Keratinocyte (primary cell): Measurements from ENCODE around the gene HEXD. TPM values are rescaled to one million over a fixed set of nuclear protein-coding genes. Genes with fewer than 3 reads are reported as not detected.

ENCODE experiments used
- DNase-seq: peaks from one replicate; pipeline ENCODE4 v3.0.0-alpha.2; 2011; ENCODE audit warnings: low read depth, missing footprints, low spot score
- FAIRE-seq: peaks from 2 replicates; lab custom pipeline; 2011; peaks lifted over from hg19 to GRCh38; lab: Jason Lieb, UNC
- H2AFZ ChIP-seq: 2 replicates; pipeline ENCODE4 v1.6.0; 2012; ENCODE audit warnings: low read length, control low read depth, inconsistent platforms; ENCODE audit not compliant: control insufficient read depth
- H3K27ac ChIP-seq: 2 replicates; pipeline ENCODE4 v1.5.1; 2011; ENCODE audit warnings: low read length; ENCODE audit not compliant: control insufficient read depth, insufficient read depth
- H3K27me3 ChIP-seq: 3 replicates; pipeline ENCODE4 v1.6.0; 2011; ENCODE audit warnings: low read length; ENCODE audit not compliant: control insufficient read depth, insufficient read depth; ENCODE audit errors: extremely low read depth
- H3K36me3 ChIP-seq, 2 experiments: 2 replicates in 1 of 2; 3 replicates in 1 of 2; pipeline ENCODE4 v1.5.1; 2011; ENCODE audit warnings: low read length in 2 of 2, mild to moderate bottlenecking in 1 of 2; ENCODE audit not compliant: control insufficient read depth in 2 of 2, insufficient read depth in 2 of 2; ENCODE audit errors: extremely low read depth in 1 of 2
- H3K4me1 ChIP-seq: 3 replicates; pipeline ENCODE4 v1.5.1; 2011; ENCODE audit warnings: low read length; ENCODE audit not compliant: control insufficient read depth, insufficient read depth; ENCODE audit errors: extremely low read depth
- H3K4me2 ChIP-seq: 3 replicates; pipeline ENCODE4 v1.6.0; 2011; ENCODE audit warnings: low read depth, low read length; ENCODE audit not compliant: control insufficient read depth, insufficient read depth; ENCODE audit errors: extremely low read depth
- H3K4me3 ChIP-seq, 3 experiments: fragments of 200-600 bp in 1 of 3; sonication (generic) in 1 of 3; 2 replicates in 2 of 3; 3 replicates in 1 of 3; pipeline ENCODE4 v1.5.1; 2011 to 2016; ENCODE audit warnings: low read length in 3 of 3, mild to moderate bottlenecking in 3 of 3, control low read depth in 2 of 3, inconsistent platforms in 1 of 3, low read depth in 1 of 3, mixed read lengths in 1 of 3, mixed run types in 1 of 3, moderate library complexity in 1 of 3; ENCODE audit not compliant: control insufficient read depth in 2 of 3, insufficient read depth in 2 of 3; ENCODE audit errors: extremely low read depth in 1 of 3
- H3K79me2 ChIP-seq: 2 replicates; pipeline ENCODE4 v1.6.0; 2012; ENCODE audit warnings: low read length; ENCODE audit not compliant: control insufficient read depth, insufficient read depth
- H3K9ac ChIP-seq: 3 replicates; pipeline ENCODE4 v1.6.0; 2011; ENCODE audit warnings: low read length; ENCODE audit not compliant: control insufficient read depth, insufficient read depth; ENCODE audit errors: extremely low read depth
- H3K9me1 ChIP-seq: 3 replicates; pipeline ENCODE4 v1.6.0; 2011; ENCODE audit warnings: low read length; ENCODE audit not compliant: control insufficient read depth, insufficient read depth; ENCODE audit errors: extremely low read depth
- H3K9me3 ChIP-seq: 2 replicates; pipeline ENCODE4 v1.5.1; 2012; ENCODE audit warnings: low read depth, low read length; ENCODE audit not compliant: control insufficient read depth
- H4K20me1 ChIP-seq: 3 replicates; pipeline ENCODE4 v1.6.0; 2011; ENCODE audit warnings: low read length; ENCODE audit not compliant: control insufficient read depth, insufficient read depth; ENCODE audit errors: extremely low read depth
- CTCF ChIP-seq, 3 experiments: IDR thresholded peaks in 1 of 3; conservative IDR thresholded peaks in 1 of 3; optimal IDR thresholded peaks in 1 of 3; 2 replicates in 2 of 3; 3 replicates in 1 of 3; pipeline versions ENCODE3 to v1.5.1; 2011; ENCODE audit warnings: low read length in 3 of 3, mild to moderate bottlenecking in 3 of 3, moderate library complexity in 2 of 3, control low read depth in 1 of 3, inconsistent platforms in 1 of 3; ENCODE audit not compliant: insufficient read depth in 2 of 3; ENCODE audit errors: extremely low read depth in 1 of 3
- EZH2 ChIP-seq: IDR thresholded peaks from one replicate; pipeline ENCODE4 v1.6.1; 2012; ENCODE audit warnings: inconsistent platforms, mild to moderate bottlenecking, low read length, moderate library complexity
- dilution Hi-C: fragments of 300-500 bp; cut with MboI; formaldehyde crosslinking; loops from one replicate; pipeline ENCODE4 v1.7.0; 2020; ENCODE audit warnings: low sequenced_read_pairs; ENCODE audit not compliant: extremely low pct_ligation_motif_present
- polyA plus RNA-seq, 5 experiments: library from polyadenylated mRNA; depleted of rRNA in 3 of 5; stranded (reverse) in 3 of 5; stranded (forward) in 1 of 5; unstranded in 1 of 5; fragments of >200 nt; gene quantifications; 1 replicate in 1 of 5; 2 replicates in 3 of 5; 3 replicates in 1 of 5; pipeline versions ENCODE4 v1.2.1 to v1.2.3, GENCODE V29; 2011 to 2012; ENCODE audit warnings: missing spikeins in 2 of 5, low read depth in 1 of 5, low replicate concordance in 1 of 5

Gene HEXD
- polyA plus RNA-seq, 1 donor (not counting 4 experiments of a cell fraction or from before 2014, with no cell fraction given): 5.6 TPM

GRCh38 chr17:82424863-82425159 is 6.7 kb downstream of the HEXD start:
- DNase-seq (no peak), FAIRE-seq (no peak)
- H3K9ac ChIP-seq: no peak overlapping the region
- no peak overlapping the region for H2AFZ ChIP-seq
- dilution Hi-C loops: no loop called here
- TF ChIP-seq CTCF (optimal IDR thresholded peaks at IDR 0.05 in 1 of 3, IDR thresholded peaks at IDR 0.05 in 1 of 3, conservative IDR thresholded peaks at IDR 0.05 in 1 of 3; ENCODE audit: extremely low read depth in 1 of 3, insufficient read depth in 2 of 3, low read length in 3 of 3): no peak
- H3K36me3 ChIP-seq: no peaks in the 10 kb centered on the region
- H3K27me3 ChIP-seq: no peaks in the 10 kb centered on the region
- no peak overlapping the region for H3K4me2 ChIP-seq
- H3K9me3 ChIP-seq: peaks cover 2% of the 10 kb centered on the region
- no peak overlapping the region for H3K4me3 ChIP-seq
- no peak overlapping the region for H3K27ac ChIP-seq
- H3K4me1 ChIP-seq: peaks cover 1% of the 10 kb centered on the region
- no peaks in the 10 kb centered on the region for H4K20me1 ChIP-seq
- H3K9me1 ChIP-seq: no peaks in the 10 kb centered on the region
- H3K79me2 ChIP-seq: no peaks in the 10 kb centered on the region

- Histone ChIP-seq H3K4me1 (no peaks in the 10 kb centered on the region), H2AFZ (no peak overlapping the region), H3K9me1 (no peaks in the 10 kb centered on the region), H3K9me3 (no peaks in the 10 kb centered on the region), H3K4me2 (no peak overlapping the region), H3K27me3 (no peaks in the 10 kb centered on the region), H3K36me3 (no peaks in the 10 kb centered on the region), H3K27ac (no peak overlapping the region), H3K4me3 (no peak overlapping the region), H3K79me2 (no peaks in the 10 kb centered on the region), H4K20me1 (no peaks in the 10 kb centered on the region), H3K9ac (no peak overlapping the region)
- DNase-seq: no peak
- no peak for TF ChIP-seq CTCF (optimal IDR thresholded peaks at IDR 0.05 in 1 of 3, IDR thresholded peaks at IDR 0.05 in 1 of 3, conservative IDR thresholded peaks at IDR 0.05 in 1 of 3; ENCODE audit: extremely low read depth in 1 of 3, insufficient read depth in 2 of 3, low read length in 3 of 3)
- no peak for TF ChIP-seq EZH2
- dilution Hi-C loops: no loop called here
- no peak for FAIRE-seq
Observed at GRCh38 chr17:82428546-82428945, 10.4 kb downstream of the HEXD start.
